ENCODE results near the gene MPPE1.
A peak's percentile ranks its signal among the peaks of the same experiment; 100 is the strongest.
"Not testable (repeated sequence)": the region's sequence is repeated elsewhere in the genome, so short reads cannot be mapped to it uniquely, and the experiment has no call there.

The MPPE1 gene

DNA sequence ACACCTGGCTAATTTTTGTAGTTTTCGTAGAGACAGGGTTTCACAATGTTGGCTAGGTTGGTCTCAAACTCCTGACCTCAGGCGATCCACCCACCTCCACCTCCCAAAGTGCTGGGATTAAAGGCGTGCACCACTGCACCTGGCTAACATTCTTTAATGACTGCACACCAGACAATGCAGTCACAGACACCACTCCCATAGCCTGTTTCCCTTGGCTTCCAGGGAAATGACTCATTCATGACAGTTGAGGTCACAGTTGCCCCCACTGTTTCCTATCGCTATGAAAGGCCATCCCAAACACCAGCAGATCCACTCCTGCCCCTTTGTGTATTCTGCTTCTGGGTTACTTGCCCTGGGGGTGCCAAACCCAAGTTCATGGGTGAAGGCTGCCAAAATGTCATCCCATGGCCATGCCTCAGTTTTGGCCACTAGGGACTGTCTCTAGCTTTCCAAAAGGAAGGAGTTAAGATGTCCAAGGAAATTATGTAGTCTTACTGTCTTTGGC, 48.2 kb downstream of the MPPE1 start:
- TF ChIP-seq, protein P1, sequence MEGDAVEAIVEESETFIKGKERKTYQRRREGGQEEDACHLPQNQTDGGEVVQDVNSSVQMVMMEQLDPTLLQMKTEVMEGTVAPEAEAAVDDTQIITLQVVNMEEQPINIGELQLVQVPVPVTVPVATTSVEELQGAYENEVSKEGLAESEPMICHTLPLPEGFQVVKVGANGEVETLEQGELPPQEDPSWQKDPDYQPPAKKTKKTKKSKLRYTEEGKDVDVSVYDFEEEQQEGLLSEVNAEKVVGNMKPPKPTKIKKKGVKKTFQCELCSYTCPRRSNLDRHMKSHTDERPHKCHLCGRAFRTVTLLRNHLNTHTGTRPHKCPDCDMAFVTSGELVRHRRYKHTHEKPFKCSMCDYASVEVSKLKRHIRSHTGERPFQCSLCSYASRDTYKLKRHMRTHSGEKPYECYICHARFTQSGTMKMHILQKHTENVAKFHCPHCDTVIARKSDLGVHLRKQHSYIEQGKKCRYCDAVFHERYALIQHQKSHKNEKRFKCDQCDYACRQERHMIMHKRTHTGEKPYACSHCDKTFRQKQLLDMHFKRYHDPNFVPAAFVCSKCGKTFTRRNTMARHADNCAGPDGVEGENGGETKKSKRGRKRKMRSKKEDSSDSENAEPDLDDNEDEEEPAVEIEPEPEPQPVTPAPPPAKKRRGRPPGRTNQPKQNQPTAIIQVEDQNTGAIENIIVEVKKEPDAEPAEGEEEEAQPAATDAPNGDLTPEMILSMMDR (IDR thresholded peaks at IDR 0.05; ENCODE audit: low read depth, low read length, missing control alignments) = peak; percentile 42
- H3K4me3 ChIP-seq (ENCODE audit: low read depth, low read length) = no peak overlapping the region
- no peak for DNase-seq (ENCODE audit: low read depth)
- in situ Hi-C loops (cut with HindIII; ENCODE audit: low sequenced_read_pairs) = no loop called here

GRCh38 chr18:11859282-11859830, 48.8 kb downstream of the MPPE1 start:
- DNase-seq (ENCODE audit: low read depth) = no peak
- in situ Hi-C loops (cut with HindIII; ENCODE audit: low sequenced_read_pairs) = no loop called here
- TF ChIP-seq, protein P1 (IDR thresholded peaks at IDR 0.05; ENCODE audit: low read depth, low read length, missing control alignments) = no peak
- no peak overlapping the region for H3K4me3 ChIP-seq (ENCODE audit: low read depth, low read length)

GRCh38 chr18:11857177-11857887, 50.8 kb downstream of the MPPE1 start:
- TF ChIP-seq, protein P1 (IDR thresholded peaks at IDR 0.05; ENCODE audit: low read depth, low read length, missing control alignments) = no peak
- DNase-seq (ENCODE audit: low read depth) = peak; percentile 99
- peak overlapping the region; percentile 10 for H3K4me3 ChIP-seq (ENCODE audit: low read depth, low read length)
- in situ Hi-C loops (cut with HindIII; ENCODE audit: low sequenced_read_pairs) = no loop called here

GRCh38 chr18:11854554-11854953, 53.6 kb downstream of the MPPE1 start:
- in situ Hi-C loops (cut with HindIII; ENCODE audit: low sequenced_read_pairs); H3K4me3 ChIP-seq (ENCODE audit: low read depth, low read length); DNase-seq (ENCODE audit: low read depth): not testable (repeated sequence)

DNA sequence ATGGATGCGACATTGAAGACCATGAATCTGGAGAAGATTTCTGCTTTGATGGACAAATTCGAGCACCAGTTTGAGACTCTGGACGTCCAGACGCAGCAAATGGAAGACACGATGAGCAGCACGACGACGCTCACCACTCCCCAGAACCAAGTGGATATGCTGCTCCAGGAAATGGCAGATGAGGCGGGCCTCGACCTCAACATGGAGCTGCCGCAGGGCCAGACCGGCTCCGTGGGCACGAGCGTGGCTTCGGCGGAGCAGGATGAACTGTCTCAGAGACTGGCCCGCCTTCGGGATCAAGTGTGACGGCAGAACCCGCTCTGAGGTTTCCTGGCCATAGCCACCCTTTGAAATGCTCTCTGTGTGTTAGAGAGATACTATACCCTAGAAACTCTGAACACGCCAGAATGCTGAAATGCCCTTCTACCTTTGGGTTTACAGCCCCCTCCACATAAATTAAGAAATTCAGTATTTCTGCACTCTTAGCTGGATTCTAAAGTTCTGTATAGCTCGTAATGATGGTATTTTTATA, 56.2 kb downstream of the MPPE1 start:
- in situ Hi-C loops (cut with HindIII; ENCODE audit: low sequenced_read_pairs) = no loop called here
- DNase-seq (ENCODE audit: low read depth) = no peak
- TF ChIP-seq, protein P1 (IDR thresholded peaks at IDR 0.05; ENCODE audit: low read depth, low read length, missing control alignments) = no peak
- peak overlapping the region; percentile 90 for H3K4me3 ChIP-seq (ENCODE audit: low read depth, low read length)

DNA sequence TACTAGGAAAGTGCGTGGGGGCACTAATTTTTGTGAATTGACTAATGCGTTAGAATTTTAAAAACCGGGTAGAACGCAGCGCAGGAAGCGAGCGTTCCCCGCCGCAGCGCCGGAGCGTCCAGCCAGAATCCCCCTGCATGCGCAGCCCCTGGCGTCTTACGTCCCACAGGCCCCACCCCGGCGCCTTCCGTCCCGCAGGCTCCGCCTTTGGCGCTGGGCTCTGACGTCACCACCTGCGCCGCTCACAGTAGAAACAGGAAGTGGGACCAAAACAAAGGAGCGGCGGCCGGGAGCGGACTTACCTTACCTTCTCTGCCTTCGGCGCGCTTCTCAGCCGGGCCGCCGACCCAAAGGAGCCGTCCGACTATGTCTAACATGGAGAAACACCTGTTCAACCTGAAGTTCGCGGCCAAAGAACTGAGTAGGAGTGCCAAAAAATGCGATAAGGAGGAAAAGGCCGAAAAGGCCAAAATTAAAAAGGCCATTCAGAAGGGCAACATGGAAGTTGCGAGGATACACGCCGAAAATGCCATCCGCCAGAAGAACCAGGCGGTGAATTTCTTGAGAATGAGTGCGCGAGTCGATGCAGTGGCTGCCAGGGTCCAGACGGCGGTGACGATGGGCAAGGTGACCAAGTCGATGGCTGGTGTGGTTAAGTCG, 56.8 kb downstream of the MPPE1 start, which contains the start of gene CHMP1B:
Gene CHMP1B, plus strand, starts transcription at position 268 of the 660 bp plus-strand sequence. Its CDS starts 99 bp downstream, at position 367.
- peak; percentile 97 for DNase-seq (ENCODE audit: low read depth)
- peak within 1 kb of the TSS; percentile 90 for H3K4me3 ChIP-seq (ENCODE audit: low read depth, low read length)
- in situ Hi-C loops (cut with HindIII; ENCODE audit: low sequenced_read_pairs) = no loop called here
- TF ChIP-seq, protein P1 (IDR thresholded peaks at IDR 0.05; ENCODE audit: low read depth, low read length, missing control alignments) = no peak

Measured in astrocyte of the cerebellum (primary cell).